Fibroblast of lung (primary cell): ENCODE measurements around the gene ZNF22. TPM values are rescaled to one million over a fixed set of nuclear protein-coding genes. Genes with fewer than 3 reads are reported as not detected.

Experiments used
- DNase-seq, 2 donors: peaks; one replicate each; pipeline versions ENCODE4 v3.0.0 to v3.0.0-alpha.2; 2010; ENCODE audit warnings: low read depth in 2 of 2
- H2AFZ ChIP-seq: 2 replicates; pipeline ENCODE4 v1.5.1; 2012; ENCODE audit warnings: low read length, control low read depth, inconsistent platforms
- H3K27ac ChIP-seq: 2 replicates; pipeline ENCODE4 v1.5.1; 2011; ENCODE audit warnings: low read length, control low read depth; ENCODE audit not compliant: insufficient read depth
- H3K27me3 ChIP-seq: 2 replicates; pipeline ENCODE4 v1.5.1; 2011; ENCODE audit warnings: mild to moderate bottlenecking, low read length; ENCODE audit not compliant: control insufficient read depth, insufficient read depth
- H3K36me3 ChIP-seq: 2 replicates; pipeline ENCODE4 v1.5.1; 2011; ENCODE audit warnings: low read length; ENCODE audit not compliant: control insufficient read depth, insufficient read depth
- H3K4me1 ChIP-seq: 2 replicates; pipeline ENCODE4 v1.5.1; 2011; ENCODE audit warnings: low read length; ENCODE audit not compliant: control insufficient read depth, insufficient read depth; ENCODE audit errors: extremely low read depth
- H3K4me2 ChIP-seq: 2 replicates; pipeline ENCODE4 v1.5.1; 2011; ENCODE audit warnings: low read length, control low read depth; ENCODE audit not compliant: insufficient read depth; ENCODE audit errors: extremely low read depth
- H3K4me3 ChIP-seq, 4 experiments: fragments of 200-600 bp in 1 of 4; sonication (generic) in 1 of 4; replicated peaks in 1 of 4; 2 replicates each; pipeline ENCODE4 v1.5.1; 2011 to 2016; ENCODE audit warnings: low read length in 4 of 4, low read depth in 3 of 4, mild to moderate bottlenecking in 3 of 4, control low read depth in 2 of 4, inconsistent platforms in 1 of 4, mixed read lengths in 1 of 4; ENCODE audit not compliant: insufficient read depth in 1 of 4; ENCODE audit errors: control extremely low read depth in 1 of 4
- H3K79me2 ChIP-seq: 2 replicates; pipeline ENCODE4 v1.5.1; 2012; ENCODE audit warnings: mild to moderate bottlenecking, low read length, inconsistent platforms; ENCODE audit not compliant: control insufficient read depth, insufficient read depth
- H3K9ac ChIP-seq: 2 replicates; pipeline ENCODE4 v1.5.1; 2011; ENCODE audit warnings: mild to moderate bottlenecking, low read length, control low read depth; ENCODE audit not compliant: insufficient read depth
- H3K9me3 ChIP-seq: 2 replicates; pipeline ENCODE4 v1.5.1; 2012; ENCODE audit warnings: low read depth, low read length; ENCODE audit not compliant: control insufficient read depth, insufficient read depth
- H4K20me1 ChIP-seq: 2 replicates; pipeline ENCODE4 v1.5.1; 2011; ENCODE audit warnings: low read length; ENCODE audit not compliant: control insufficient read depth, insufficient read depth; ENCODE audit errors: extremely low read depth
- CTCF ChIP-seq, 2 donors: IDR thresholded peaks in 1 of 2; conservative IDR thresholded peaks in 1 of 2; 1 replicate in 1 of 2; 2 replicates in 1 of 2; pipeline ENCODE4 v1.5.1; 2011 to 2012; ENCODE audit warnings: low read length in 2 of 2, control low read depth in 1 of 2, inconsistent platforms in 1 of 2, low read depth in 1 of 2, mild to moderate bottlenecking in 1 of 2
- EZH2 ChIP-seq: IDR thresholded peaks from 2 replicates; pipeline ENCODE4 v1.5.1; 2012; ENCODE audit warnings: low read length, control low read depth, mild to moderate bottlenecking; ENCODE audit errors: missing control alignments
- polyA plus RNA-seq, 2 donors: library from polyadenylated mRNA; depleted of rRNA in 1 of 2; stranded (reverse) in 1 of 2; unstranded in 1 of 2; fragments of >200 nt; gene quantifications; 2 replicates each; pipeline ENCODE4 v1.2.1, GENCODE V29; 2011 to 2012; ENCODE audit warnings: missing spikeins in 1 of 2
- total RNA-seq: library from RNA; depleted of rRNA; stranded (reverse); fragments of >200 nt; gene quantifications from 2 replicates; pipeline ENCODE4 v1.2.1, GENCODE V29; 2014

ZNF22 gene
- total and polyA plus RNA-seq, 2 donors (not counting 1 experiment from before 2014, with no cell fraction given) = 16.0 to 23.0 TPM

GRCh38 chr10:44976352-44977198 lies 24.1 kb upstream of the ZNF22 start:
- H4K20me1 ChIP-seq = no peaks in the 10 kb centered on the region
- peaks cover 7% of the 10 kb centered on the region for H3K79me2 ChIP-seq
- H3K9ac ChIP-seq = peak overlapping the region; percentile 20
- H3K27ac ChIP-seq = no peak overlapping the region
- no peaks in the 10 kb centered on the region for H3K9me3 ChIP-seq
- TF ChIP-seq CTCF (conservative IDR thresholded peaks at IDR 0.05 in 1 of 2, IDR thresholded peaks at IDR 0.05 in 1 of 2; ENCODE audit: low read depth in 1 of 2, low read length in 2 of 2) (no peak), EZH2 (no peak)
- peak overlapping the region in 2 of 4 experiments; percentile 11 to 85 for H3K4me3 ChIP-seq
- H3K36me3 ChIP-seq = peaks cover 4% of the 10 kb centered on the region
- no peak overlapping the region for H2AFZ ChIP-seq
- peak overlapping the region; percentile 90 for H3K4me2 ChIP-seq
- no peak for DNase-seq
- no peaks in the 10 kb centered on the region for H3K27me3 ChIP-seq
- H3K4me1 ChIP-seq = peaks cover 35% of the 10 kb centered on the region

- H3K27ac ChIP-seq = peak overlapping the region; percentile 70
- peaks cover 7% of the 10 kb centered on the region for H3K79me2 ChIP-seq
- peak overlapping the region; percentile 43 to 85 (median 59) for H3K4me3 ChIP-seq
- H3K27me3 ChIP-seq = no peaks in the 10 kb centered on the region
- TF ChIP-seq CTCF (conservative IDR thresholded peaks at IDR 0.05 in 1 of 2, IDR thresholded peaks at IDR 0.05 in 1 of 2; ENCODE audit: low read depth in 1 of 2, low read length in 2 of 2) (no peak), EZH2 (no peak)
- H3K9ac ChIP-seq = peak overlapping the region; percentile 1
- peak overlapping the region; percentile 90 for H3K4me2 ChIP-seq
- H3K9me3 ChIP-seq = no peaks in the 10 kb centered on the region
- H2AFZ ChIP-seq = no peak overlapping the region
- H3K4me1 ChIP-seq = peaks cover 42% of the 10 kb centered on the region
- no peak for DNase-seq
- H4K20me1 ChIP-seq = no peaks in the 10 kb centered on the region
- H3K36me3 ChIP-seq = peaks cover 4% of the 10 kb centered on the region
Measured at GRCh38 chr10:44977287-44978212, 23.2 kb upstream of the ZNF22 start.

GRCh38 chr10:44978213-44978569 lies 22.5 kb upstream of the ZNF22 start:
- H3K9ac ChIP-seq = peak overlapping the region; percentile 52
- peaks cover 42% of the 10 kb centered on the region for H3K4me1 ChIP-seq
- TF ChIP-seq EZH2 (no peak), CTCF (conservative IDR thresholded peaks at IDR 0.05 in 1 of 2, IDR thresholded peaks at IDR 0.05 in 1 of 2; ENCODE audit: low read depth in 1 of 2, low read length in 2 of 2) (no peak)
- no peaks in the 10 kb centered on the region for H3K9me3 ChIP-seq
- no peak for DNase-seq
- peaks cover 7% of the 10 kb centered on the region for H3K79me2 ChIP-seq
- H3K36me3 ChIP-seq = peaks cover 4% of the 10 kb centered on the region
- H3K4me3 ChIP-seq = peak overlapping the region; percentile 43 to 85 (median 59)
- H3K27ac ChIP-seq = peak overlapping the region; percentile 70
- H2AFZ ChIP-seq = no peak overlapping the region
- peak overlapping the region; percentile 90 for H3K4me2 ChIP-seq
- no peaks in the 10 kb centered on the region for H4K20me1 ChIP-seq
- no peaks in the 10 kb centered on the region for H3K27me3 ChIP-seq
